Inflammatory macrophage (primary cell): Measurements from ENCODE around the gene FBXO2.

ENCODE experiments used
- DNase-seq, 2 donors: peaks; one replicate each; pipeline ENCODE4 v3.0.0-alpha.2; 2020 to 2022

FBXO2 gene

DNA sequence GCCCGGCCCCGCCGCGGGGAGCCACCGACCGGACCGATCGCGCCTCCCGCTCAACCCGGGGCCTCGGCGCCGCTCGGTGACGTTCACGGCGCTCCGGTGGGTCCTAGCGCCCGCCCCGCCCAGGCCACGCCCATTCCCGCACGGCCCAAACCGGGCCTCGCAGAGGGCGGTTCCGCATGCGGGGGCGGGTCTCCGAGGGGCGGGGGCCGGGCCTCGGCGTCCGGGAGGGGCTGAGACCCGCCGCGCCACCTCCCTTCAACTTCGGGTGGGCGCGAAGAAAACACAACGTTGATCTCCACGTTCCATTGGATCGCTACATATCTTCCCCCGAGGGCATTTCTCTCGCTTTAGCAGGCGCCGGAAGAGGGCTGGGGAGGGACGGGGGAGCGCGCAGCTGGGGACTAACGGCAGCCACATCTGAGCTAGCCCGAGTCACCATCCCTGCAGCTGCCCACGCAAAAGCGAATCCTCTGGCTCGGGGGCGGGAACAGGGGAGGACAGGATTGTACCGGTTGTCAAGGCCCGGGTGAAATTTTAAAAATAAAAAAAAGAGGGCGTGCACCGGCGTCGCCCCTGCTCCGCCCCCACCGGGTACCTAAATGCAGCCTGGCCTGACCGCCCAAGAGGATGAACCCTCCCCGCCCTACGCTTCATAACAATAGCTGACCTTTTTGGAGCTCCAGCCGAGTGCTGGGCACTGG lies 27.0 kb upstream of the FBXO2 start, which contains the start of gene MAD2L2:
TSS of gene MAD2L2 (minus strand) at position 78 of the 701 bp plus-strand sequence. CDS start 547 bp downstream, outside the sequence.
- peak; percentile 81 to 86 for DNase-seq

DNA sequence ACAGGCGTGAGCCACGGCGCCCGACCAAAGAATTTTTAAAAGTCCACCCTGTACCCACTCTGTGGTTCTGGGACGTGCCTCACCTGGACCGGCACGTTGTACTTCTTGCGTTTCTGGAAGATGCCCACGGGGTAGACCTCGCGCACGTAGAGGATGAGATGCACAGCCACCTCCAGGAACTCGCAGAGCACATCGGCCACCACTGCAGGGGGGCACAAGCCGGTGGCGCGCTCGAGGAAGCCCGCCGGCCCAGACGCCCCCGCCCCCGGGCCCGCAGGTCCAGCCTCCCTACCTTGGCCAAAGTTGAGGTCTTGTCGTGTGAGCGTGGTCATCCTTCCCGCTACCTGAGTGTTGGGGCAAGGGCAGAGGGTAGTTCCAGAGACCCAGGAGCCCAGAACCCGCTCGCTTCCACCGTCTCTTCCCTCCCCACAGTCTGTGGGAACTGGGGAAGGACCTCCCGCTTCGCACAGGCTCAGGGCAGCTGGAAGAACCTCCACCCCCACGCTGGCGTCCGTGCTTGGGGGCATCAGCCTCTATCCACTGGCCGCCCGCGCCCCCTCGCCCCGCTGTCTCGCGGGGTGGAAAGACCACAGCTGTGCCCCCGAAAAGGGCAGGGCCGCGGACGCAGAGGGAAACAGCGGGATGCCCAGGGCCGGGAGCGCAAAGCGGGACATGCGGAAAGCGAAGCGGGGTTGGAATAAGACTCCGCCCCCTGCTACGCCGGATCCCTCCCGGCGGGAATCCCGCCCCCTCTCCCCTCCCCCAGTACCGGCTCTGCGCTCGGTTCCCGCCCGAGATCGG lies 26.2 kb upstream of the FBXO2 start:
- DNase-seq = no peak

DNA sequence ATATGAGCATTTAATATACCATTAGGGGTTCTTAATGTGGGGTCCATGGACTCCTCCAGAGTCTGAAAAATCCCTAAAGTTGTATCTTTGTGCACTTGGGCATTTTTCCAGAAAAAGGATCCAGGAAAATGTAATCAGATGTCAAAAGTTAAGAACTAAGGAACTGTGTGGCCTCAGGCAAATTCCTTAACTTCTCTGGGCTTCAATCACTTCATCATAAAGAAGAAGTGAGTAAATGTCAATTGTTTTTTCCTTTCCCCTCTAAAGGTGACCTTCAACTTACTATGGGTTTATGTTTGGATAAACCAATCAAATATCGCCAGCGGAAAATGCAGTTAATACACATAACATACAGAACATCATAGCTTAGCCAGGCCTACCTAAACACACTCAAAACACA lies 24.2 kb upstream of the FBXO2 start:
- no peak for DNase-seq

- no peak for DNase-seq
These were observed 22.3 kb upstream of the FBXO2 start for GRCh38 chr1:11676386-11677103.

DNA sequence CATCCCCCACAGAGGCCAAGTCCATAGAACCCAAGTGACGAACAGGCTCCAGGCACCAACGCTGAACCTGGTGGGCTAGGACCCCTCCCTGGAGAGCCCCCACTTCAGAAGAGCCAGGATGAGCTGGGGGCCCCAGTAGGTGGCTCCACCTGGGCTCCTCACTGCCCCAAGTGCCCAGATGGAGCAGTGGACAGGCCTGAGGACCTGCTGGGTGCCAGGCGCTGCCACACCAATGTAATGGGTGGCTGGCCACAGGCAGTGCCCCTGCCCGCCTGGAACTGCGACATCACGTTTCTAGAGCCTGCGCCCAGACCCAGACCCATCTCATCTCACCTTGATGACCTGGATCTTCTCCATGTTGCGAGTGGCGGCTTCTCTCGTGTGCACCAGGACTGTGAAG lies 21.1 kb upstream of the FBXO2 start:
- DNase-seq = no peak

DNA sequence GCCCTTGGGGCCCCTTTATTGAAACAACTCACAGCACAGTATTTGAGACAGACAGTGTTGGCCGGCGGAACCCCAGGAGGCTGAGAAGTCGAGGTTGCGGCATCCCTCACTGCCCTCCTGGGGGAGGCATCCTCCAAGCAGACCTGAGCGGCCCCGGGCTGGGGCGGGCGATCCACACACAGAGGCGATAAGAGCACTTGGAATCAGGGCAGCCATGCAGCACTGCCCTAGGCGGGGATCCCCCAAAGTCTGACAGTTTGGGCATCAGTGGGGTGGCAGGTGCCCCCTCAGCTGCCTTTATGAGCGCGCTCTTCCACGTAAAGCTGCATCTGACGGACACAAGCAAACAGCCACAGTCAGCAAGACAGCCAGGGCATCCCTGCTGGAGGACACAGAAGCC lies 20.3 kb upstream of the FBXO2 start:
- DNase-seq = no peak

DNA sequence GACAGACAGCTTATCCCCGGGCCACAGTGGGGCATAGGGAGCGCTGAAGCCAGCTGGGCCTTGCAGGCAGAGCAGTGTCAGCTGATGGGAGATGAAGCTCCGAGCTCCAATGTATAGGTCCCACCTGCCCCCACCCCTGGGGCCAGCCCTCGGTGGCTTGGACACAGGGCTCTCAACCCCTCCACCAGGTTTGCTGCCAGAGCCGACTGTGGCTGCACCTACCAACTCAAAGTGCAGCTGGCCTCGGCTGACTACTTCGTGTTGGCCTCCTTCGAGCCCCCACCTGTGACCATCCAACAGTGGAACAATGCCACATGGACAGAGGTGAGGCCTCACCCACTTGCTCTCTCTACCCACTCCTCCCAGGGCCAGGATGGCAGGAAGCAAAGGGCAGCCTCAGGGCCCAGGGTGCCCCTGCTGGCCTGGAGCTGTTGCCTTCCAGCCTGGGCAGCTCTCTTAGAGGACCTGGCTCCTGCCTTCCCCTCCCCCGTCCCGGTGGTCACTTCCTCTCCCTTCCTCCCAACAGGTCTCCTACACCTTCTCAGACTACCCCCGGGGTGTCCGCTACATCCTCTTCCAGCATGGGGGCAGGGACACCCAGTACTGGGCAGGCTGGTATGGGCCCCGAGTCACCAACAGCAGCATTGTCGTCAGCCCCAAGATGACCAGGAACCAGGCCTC lies 19.0 kb upstream of the FBXO2 start:
- no peak for DNase-seq

- peak in 1 of 2 donors; percentile 18 for DNase-seq
These were observed 17.5 kb upstream of the FBXO2 start for GRCh38 chr1:11671544-11672286.

DNA sequence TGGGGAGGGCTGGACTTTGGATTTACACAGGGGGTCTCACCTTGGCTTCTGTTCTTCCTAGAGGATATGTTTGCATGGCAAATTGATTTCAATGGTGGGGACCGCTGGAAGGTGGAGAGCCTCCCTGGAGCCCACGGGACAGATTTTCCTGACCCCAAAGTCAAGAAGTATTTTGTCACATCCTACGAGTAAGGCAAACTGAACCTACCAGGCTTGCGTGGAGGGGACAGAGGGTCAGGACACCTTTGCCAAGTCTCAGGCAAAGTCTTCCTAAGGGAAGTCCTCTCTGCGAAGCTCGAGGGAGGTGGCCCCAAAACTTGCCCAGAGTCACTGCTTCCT lies 16.9 kb upstream of the FBXO2 start:
- DNase-seq = peak in 1 of 2 donors; percentile 40

GRCh38 chr1:11670747-11671146 lies 16.5 kb upstream of the FBXO2 start:
- peak in 1 of 2 donors; percentile 31 for DNase-seq

DNA sequence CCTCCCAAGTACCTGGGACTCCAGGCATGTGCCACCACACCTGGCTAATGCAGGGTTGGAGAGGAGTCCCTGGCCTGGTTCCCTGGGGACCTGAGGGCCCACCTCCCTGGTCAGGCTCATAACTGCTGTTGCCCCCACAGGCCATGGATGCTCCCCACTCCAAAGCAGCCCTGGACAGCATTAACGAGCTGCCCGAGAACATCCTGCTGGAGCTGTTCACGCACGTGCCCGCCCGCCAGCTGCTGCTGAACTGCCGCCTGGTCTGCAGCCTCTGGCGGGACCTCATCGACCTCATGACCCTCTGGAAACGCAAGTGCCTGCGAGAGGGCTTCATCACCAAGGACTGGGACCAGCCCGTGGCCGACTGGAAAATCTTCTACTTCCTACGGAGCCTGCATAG lies 14.3 kb upstream of the FBXO2 start:
- no peak for DNase-seq

- DNase-seq = peak; percentile 58 to 70
These were observed 10.3 kb upstream of the FBXO2 start for GRCh38 chr1:11664336-11665065.

- no peak for DNase-seq
These were observed 6.9 kb upstream of the FBXO2 start for GRCh38 chr1:11661103-11661502.

- DNase-seq = no peak
These were observed 5.5 kb upstream of the FBXO2 start for GRCh38 chr1:11659748-11660147.

GRCh38 chr1:11658542-11658941 lies 4.3 kb upstream of the FBXO2 start:
- DNase-seq = no peak

DNA sequence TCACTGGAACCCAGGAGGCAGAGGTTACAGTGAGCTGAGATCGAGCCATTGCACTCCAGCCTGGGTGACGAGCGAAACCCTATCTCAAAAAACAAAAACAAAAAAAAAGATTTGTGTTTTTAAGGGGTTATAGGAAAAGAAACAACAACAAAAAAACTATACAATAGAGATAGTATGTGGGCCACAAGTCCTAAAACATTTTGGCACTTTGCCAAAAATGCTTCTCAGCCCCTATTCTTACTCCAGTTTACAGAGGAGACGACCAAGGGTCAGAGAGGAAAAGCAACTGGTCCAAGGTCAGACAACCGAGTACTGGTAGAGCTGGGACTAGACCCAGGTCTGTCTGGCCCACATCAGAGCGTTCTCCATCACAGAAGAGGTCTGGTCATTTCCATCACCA lies 3.4 kb upstream of the FBXO2 start:
- DNase-seq = no peak

GRCh38 chr1:11654939-11655808 lies 945 bp upstream of the FBXO2 start:
- no peak for DNase-seq

GRCh38 chr1:11653861-11654136 lies 430 bp downstream of the FBXO2 start:
- no peak for DNase-seq

DNA sequence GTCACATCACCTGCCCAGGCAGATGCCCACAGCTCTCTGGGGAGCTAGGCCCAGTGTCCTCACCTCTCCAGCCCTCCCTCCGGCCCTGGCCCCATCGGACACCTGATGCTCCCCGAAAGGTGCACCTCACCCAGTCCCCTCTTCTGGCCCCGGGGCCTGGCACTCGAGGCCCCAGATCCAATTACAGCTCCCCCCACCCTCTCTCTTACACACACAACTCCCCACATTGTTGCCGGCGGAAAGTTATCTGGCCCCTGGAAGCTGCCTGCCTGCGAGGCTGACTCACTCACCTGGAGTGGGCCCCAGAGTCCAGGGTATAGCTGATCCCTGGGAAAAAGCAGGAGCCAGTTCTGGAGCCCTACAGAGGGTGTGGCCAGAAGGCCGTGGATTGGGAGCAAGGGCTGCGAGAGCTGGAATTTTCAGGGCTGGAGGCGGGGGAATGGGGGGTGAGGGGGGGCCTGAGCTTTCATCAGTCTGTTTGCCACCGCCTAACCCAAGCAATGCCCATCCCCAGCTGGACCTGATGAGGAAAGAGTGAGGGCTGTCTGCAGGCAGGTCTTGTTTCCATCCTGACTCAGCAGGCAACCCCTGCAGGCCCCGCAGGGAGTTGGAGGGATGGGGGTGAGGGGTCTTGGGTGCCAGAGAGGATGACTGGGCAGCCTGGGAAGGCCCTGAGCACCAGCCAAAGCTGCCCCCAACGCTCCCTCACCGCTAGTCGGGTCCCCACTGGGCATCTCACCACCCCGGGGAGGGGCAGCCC lies 948 bp downstream of the FBXO2 start:
- DNase-seq = no peak

GRCh38 chr1:11652203-11652780 lies 1.9 kb downstream of the FBXO2 start:
- DNase-seq = no peak
